HEK293 (cell line): ENCODE measurements around the gene WDR20.

ENCODE experiments used
- CTCF ChIA-PET: fragments of 350-600 bp; formaldehyde crosslinking; extraction: SDS; loops from one replicate; lab custom pipeline; 2021; ENCODE audit warnings: antibody characterized with exemption; lab: Yijun Ruan, JAX
- POLR2A ChIA-PET: fragments of 300-600 bp; formaldehyde crosslinking; extraction: SDS; loops from one replicate; lab custom pipeline; 2020; ENCODE audit warnings: antibody characterized with exemption, inconsistent platforms; lab: Yijun Ruan, JAX
- H3K27ac ChIP-seq: fragments of 200-500 bp; sonication (Bioruptor generic); 2 replicates; pipeline ENCODE4 v1.5.1; 2014; ENCODE audit warnings: low read depth, low read length, control low read depth, inconsistent platforms; ENCODE audit errors: extremely low read depth
- H3K36me3 ChIP-seq, 2 experiments: fragments of 200-500 bp in 1 of 2; sonication (Bioruptor generic) in 1 of 2; 1 replicate in 1 of 2; 2 replicates in 1 of 2; pipeline ENCODE4 v1.5.1; 2014 to 2017; ENCODE audit warnings: inconsistent platforms in 2 of 2, low read length in 2 of 2; ENCODE audit not compliant: control insufficient read depth in 2 of 2, insufficient read depth in 1 of 2
- H3K4me1 ChIP-seq: fragments of 200-500 bp; sonication (Bioruptor generic); 2 replicates; pipeline ENCODE4 v1.5.1; 2014; ENCODE audit warnings: mild to moderate bottlenecking, low read length, inconsistent platforms; ENCODE audit not compliant: control insufficient read depth, insufficient read depth
- H3K4me3 ChIP-seq: 2 replicates; pipeline ENCODE4 v1.5.1; 2011; ENCODE audit warnings: low read depth, mild to moderate bottlenecking, control low read depth, low read length, moderate library complexity
- H3K9me3 ChIP-seq: fragments of 200-500 bp; sonication (Bioruptor generic); 2 replicates; pipeline ENCODE4 v1.5.1; 2014; ENCODE audit warnings: low read depth, low read length, inconsistent platforms; ENCODE audit not compliant: control insufficient read depth, insufficient read depth
- FEZF1 ChIP-seq: fragments of 450-650 bp; formaldehyde crosslinking; IDR thresholded peaks from 2 replicates; pipeline ENCODE4 v1.5.1; 2016; ENCODE audit warnings: missing biosample characterization, missing genetic modification characterization
- SP3 ChIP-seq: fragments of 450-650 bp; formaldehyde crosslinking; IDR thresholded peaks from 2 replicates; pipeline ENCODE4 v1.5.1; 2016; ENCODE audit warnings: missing biosample characterization, missing genetic modification characterization
- ZEB2 ChIP-seq: fragments of 450-650 bp; formaldehyde crosslinking; IDR thresholded peaks from 2 replicates; pipeline ENCODE4 v1.5.1; 2016; ENCODE audit warnings: missing biosample characterization, missing genetic modification characterization
- ZFHX2 ChIP-seq: fragments of 450-650 bp; formaldehyde crosslinking; conservative IDR thresholded peaks from 2 replicates; pipeline ENCODE4 v1.5.1; 2016; ENCODE audit warnings: missing biosample characterization, missing genetic modification characterization
- ZNF133 ChIP-seq: fragments of 450-650 bp; formaldehyde crosslinking; IDR thresholded peaks from 2 replicates; pipeline ENCODE4 v1.5.1; 2016; ENCODE audit warnings: missing biosample characterization, missing genetic modification characterization
- ZNF174 ChIP-seq: fragments of 450-650 bp; formaldehyde crosslinking; IDR thresholded peaks from 2 replicates; pipeline ENCODE4 v1.5.0; 2017; ENCODE audit warnings: missing biosample characterization, mild to moderate bottlenecking, missing genetic modification characterization
- ZNF202 ChIP-seq: fragments of 450-650 bp; formaldehyde crosslinking; IDR thresholded peaks from 2 replicates; pipeline ENCODE4 v1.5.1; 2016; ENCODE audit warnings: missing biosample characterization, missing genetic modification characterization, borderline replicate concordance
- ZNF23 ChIP-seq: fragments of 450-650 bp; formaldehyde crosslinking; IDR thresholded peaks from 2 replicates; pipeline ENCODE4 v1.5.1; 2016; ENCODE audit warnings: missing biosample characterization, missing genetic modification characterization, borderline replicate concordance
- ZNF266 ChIP-seq: fragments of 450-650 bp; formaldehyde crosslinking; IDR thresholded peaks from 2 replicates; pipeline ENCODE4 v1.5.1; 2016; ENCODE audit warnings: missing biosample characterization, missing genetic modification characterization, low read depth
- ZNF366 ChIP-seq: fragments of 450-650 bp; formaldehyde crosslinking; conservative IDR thresholded peaks from 2 replicates; pipeline ENCODE4 v1.5.1; 2016; ENCODE audit warnings: missing biosample characterization, missing genetic modification characterization
- ZNF548 ChIP-seq: fragments of 450-650 bp; formaldehyde crosslinking; IDR thresholded peaks from 2 replicates; pipeline ENCODE4 v1.5.1; 2016; ENCODE audit warnings: missing biosample characterization, missing genetic modification characterization
- ZNF791 ChIP-seq: fragments of 450-650 bp; formaldehyde crosslinking; IDR thresholded peaks from 2 replicates; pipeline ENCODE4 v1.5.1; 2016; ENCODE audit warnings: missing biosample characterization, missing genetic modification characterization
- ZXDB ChIP-seq: fragments of 450-650 bp; formaldehyde crosslinking; IDR thresholded peaks from 2 replicates; pipeline ENCODE4 v1.5.1; 2016; ENCODE audit warnings: missing biosample characterization, missing genetic modification characterization
- TF ChIP-seq, protein P1 (sequence below): fragments of 450-650 bp; IDR thresholded peaks from 2 replicates; pipeline ENCODE4 v1.5.1; 2018; ENCODE audit warnings: missing biosample characterization, missing genetic modification characterization
- TF ChIP-seq, protein P2 (sequence below): fragments of 450-650 bp; formaldehyde crosslinking; IDR thresholded peaks from 2 replicates; pipeline ENCODE4 v1.5.1; 2016; ENCODE audit warnings: missing biosample characterization, missing genetic modification characterization
- TF ChIP-seq, protein P3 (sequence below): fragments of 450-650 bp; formaldehyde crosslinking; IDR thresholded peaks from 2 replicates; pipeline ENCODE4 v1.5.1; 2016; ENCODE audit warnings: missing biosample characterization, missing genetic modification characterization

The WDR20 gene

DNA sequence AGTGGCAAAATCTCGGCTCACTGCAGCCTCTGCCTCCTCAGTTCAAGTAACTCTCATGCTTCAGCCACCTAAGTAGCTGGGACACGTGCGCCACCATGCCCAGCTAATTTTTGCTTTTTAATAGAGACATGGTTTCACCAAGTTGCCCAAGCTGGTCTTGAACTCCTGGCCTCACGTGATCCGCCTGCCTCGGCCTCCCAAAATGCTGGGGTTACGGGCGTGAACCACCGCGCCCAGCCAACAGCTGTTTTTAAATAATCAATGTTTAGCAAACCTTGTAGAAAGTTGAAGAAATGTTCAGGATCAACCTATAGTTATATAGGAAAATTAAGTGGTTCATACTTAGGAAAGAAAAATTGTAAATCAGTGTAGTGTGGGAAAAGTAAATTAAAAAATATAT, 46.9 kb upstream of the WDR20 start:
- Histone ChIP-seq H3K9me3 (no peaks in the 10 kb centered on the region), H3K36me3 (no peaks in the 10 kb centered on the region), H3K4me1 (peaks cover 2% of the 10 kb centered on the region; the same call in 1 of the 2 replicates), H3K27ac (no peak overlapping the region), H3K4me3 (no peak overlapping the region)
- ChIA-PET POLR2A (interaction anchor here (0.7 kb wide), 1 partner anchor 92 kb away, joined by 5 read pairs; no protein-coding TSS in a partner anchor), CTCF (interaction anchor here (0.6 to 1.6 kb wide), 3 partner anchors 11 to 131 kb away, joined by 3 to 4 read pairs (median 3); no protein-coding TSS in a partner anchor)
- TF ChIP-seq ZNF266 (tag by site-specific recombination) = no peak
- no peak for TF ChIP-seq ZNF23 (tag by site-specific recombination)
- no peak for TF ChIP-seq ZNF202 (tag by site-specific recombination)
- TF ChIP-seq, protein P1, sequence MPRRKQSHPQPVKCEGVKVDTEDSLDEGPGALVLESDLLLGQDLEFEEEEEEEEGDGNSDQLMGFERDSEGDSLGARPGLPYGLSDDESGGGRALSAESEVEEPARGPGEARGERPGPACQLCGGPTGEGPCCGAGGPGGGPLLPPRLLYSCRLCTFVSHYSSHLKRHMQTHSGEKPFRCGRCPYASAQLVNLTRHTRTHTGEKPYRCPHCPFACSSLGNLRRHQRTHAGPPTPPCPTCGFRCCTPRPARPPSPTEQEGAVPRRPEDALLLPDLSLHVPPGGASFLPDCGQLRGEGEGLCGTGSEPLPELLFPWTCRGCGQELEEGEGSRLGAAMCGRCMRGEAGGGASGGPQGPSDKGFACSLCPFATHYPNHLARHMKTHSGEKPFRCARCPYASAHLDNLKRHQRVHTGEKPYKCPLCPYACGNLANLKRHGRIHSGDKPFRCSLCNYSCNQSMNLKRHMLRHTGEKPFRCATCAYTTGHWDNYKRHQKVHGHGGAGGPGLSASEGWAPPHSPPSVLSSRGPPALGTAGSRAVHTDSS = no peak
- no peak for TF ChIP-seq SP3 (tag by site-specific recombination)
- no peak for TF ChIP-seq ZNF791 (tag by site-specific recombination)
- no peak for TF ChIP-seq ZNF366
- TF ChIP-seq, all 188 proteins: peak for 0

GRCh38 chr14:102094101-102094500, 45.6 kb upstream of the WDR20 start:
- no peaks in the 10 kb centered on the region for H3K9me3 ChIP-seq
- ChIA-PET CTCF (interaction anchor here (0.5 to 0.7 kb wide), 2 partner anchors 29 to 221 kb away, joined by 3 to 12 read pairs; no protein-coding TSS in a partner anchor), POLR2A (no interaction called here)
- no peaks in the 10 kb centered on the region for H3K36me3 ChIP-seq
- TF ChIP-seq ZNF133 (tag by site-specific recombination) (no peak), ZNF548 (tag by site-specific recombination) (no peak), ZXDB (tag by site-specific recombination) (no peak), ZNF174 (tag by site-specific recombination) (no peak), SP3 (tag by site-specific recombination) (no peak), FEZF1 (tag by site-specific recombination) (no peak), ZEB2 (no peak)
- TF ChIP-seq, protein P2, sequence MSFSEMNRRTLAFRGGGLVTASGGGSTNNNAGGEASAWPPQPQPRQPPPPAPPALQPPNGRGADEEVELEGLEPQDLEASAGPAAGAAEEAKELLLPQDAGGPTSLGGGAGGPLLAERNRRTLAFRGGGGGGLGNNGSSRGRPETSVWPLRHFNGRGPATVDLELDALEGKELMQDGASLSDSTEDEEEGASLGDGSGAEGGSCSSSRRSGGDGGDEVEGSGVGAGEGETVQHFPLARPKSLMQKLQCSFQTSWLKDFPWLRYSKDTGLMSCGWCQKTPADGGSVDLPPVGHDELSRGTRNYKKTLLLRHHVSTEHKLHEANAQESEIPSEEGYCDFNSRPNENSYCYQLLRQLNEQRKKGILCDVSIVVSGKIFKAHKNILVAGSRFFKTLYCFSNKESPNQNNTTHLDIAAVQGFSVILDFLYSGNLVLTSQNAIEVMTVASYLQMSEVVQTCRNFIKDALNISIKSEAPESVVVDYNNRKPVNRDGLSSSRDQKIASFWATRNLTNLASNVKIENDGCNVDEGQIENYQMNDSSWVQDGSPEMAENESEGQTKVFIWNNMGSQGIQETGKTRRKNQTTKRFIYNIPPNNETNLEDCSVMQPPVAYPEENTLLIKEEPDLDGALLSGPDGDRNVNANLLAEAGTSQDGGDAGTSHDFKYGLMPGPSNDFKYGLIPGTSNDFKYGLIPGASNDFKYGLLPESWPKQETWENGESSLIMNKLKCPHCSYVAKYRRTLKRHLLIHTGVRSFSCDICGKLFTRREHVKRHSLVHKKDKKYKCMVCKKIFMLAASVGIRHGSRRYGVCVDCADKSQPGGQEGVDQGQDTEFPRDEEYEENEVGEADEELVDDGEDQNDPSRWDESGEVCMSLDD (tag by site-specific recombination) = no peak
- H3K4me3 ChIP-seq = no peak overlapping the region
- H3K27ac ChIP-seq = no peak overlapping the region
- no peaks in the 10 kb centered on the region for H3K4me1 ChIP-seq

DNA sequence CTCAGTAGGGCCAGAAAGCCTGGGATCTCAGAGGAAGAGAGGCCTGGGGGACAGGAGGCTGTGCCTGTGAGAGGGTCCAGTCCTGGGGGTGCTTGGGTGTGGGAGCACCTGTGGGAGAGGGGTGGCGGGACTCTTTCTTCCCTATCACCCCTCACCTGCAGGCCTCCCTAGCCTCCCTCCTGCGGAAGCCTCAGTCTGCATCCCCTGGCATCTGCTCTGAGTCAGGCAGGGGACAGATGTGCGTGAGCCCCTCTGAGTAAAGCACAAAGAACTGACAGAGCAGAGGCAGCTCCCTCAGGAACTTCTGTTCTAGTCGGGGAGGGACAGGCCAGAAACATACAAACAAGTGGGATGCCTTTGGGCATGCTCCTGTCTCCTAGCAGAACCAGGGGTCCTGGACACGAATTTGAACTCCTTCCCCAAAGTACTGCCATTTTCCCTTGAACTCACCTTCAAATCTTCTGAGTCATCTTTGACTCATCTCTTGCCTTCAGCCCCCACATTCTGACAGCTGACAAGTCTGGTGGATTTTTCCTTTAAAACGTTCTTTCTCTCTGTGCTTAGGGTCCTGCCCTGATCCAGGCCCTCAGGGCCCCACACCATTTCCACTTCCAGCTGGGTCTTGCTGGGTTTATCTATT, 44.3 kb upstream of the WDR20 start:
- Histone ChIP-seq H3K36me3 (no peaks in the 10 kb centered on the region), H3K27ac (no peak overlapping the region), H3K9me3 (no peaks in the 10 kb centered on the region), H3K4me1 (no peaks in the 10 kb centered on the region), H3K4me3 (no peak overlapping the region)
- 0 out of 2 replicates have a peak, but pooled peaks have one; percentile 20 for TF ChIP-seq ZFHX2 (tag by site-specific recombination)
- TF ChIP-seq, protein P3, sequence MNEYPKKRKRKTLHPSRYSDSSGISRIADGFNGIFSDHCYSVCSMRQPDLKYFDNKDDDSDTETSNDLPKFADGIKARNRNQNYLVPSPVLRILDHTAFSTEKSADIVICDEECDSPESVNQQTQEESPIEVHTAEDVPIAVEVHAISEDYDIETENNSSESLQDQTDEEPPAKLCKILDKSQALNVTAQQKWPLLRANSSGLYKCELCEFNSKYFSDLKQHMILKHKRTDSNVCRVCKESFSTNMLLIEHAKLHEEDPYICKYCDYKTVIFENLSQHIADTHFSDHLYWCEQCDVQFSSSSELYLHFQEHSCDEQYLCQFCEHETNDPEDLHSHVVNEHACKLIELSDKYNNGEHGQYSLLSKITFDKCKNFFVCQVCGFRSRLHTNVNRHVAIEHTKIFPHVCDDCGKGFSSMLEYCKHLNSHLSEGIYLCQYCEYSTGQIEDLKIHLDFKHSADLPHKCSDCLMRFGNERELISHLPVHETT (tag by site-specific recombination) = no peak
- ChIA-PET POLR2A (no interaction called here), CTCF (interaction anchor here (0.6 to 3.5 kb wide), 19 partner anchors 8 to 388 kb away, joined by 3 to 29 read pairs (median 7); no protein-coding TSS in a partner anchor)
